Renal cortical epithelial cell (primary cell): Measurements from ENCODE around the gene TBC1D20. TPM values are rescaled to one million over a fixed set of nuclear protein-coding genes. Genes with fewer than 3 reads are reported as not detected.
"Not testable (repeated sequence)": the region's sequence is repeated elsewhere in the genome, so short reads cannot be mapped to it uniquely, and the experiment has no call there.

ENCODE experiments used
- DNase-seq: peaks from one replicate; pipeline ENCODE4 v3.0.0-alpha.2; 2011; ENCODE audit warnings: low read depth
- total RNA-seq: library from RNA; depleted of rRNA; stranded (reverse); fragments of >200 nt; gene quantifications from 2 replicates; pipeline ENCODE4 v1.2.3, GENCODE V29; 2014

TBC1D20 gene
- total RNA-seq, 1 donor from 2014 or later: 36.9 TPM

GRCh38 chr20:475463-476357 is 13.4 kb upstream of the TBC1D20 start:
- no peak for DNase-seq

- no peak for DNase-seq
These were observed 12.2 kb upstream of the TBC1D20 start for GRCh38 chr20:474581-474980.

- no peak for DNase-seq
These were observed 10.6 kb upstream of the TBC1D20 start for GRCh38 chr20:472889-473292.

GRCh38 chr20:472137-472846 is 10.0 kb upstream of the TBC1D20 start:
- DNase-seq: no peak

- no peak for DNase-seq
These were observed 7.6 kb upstream of the TBC1D20 start for GRCh38 chr20:469746-470490.

- no peak for DNase-seq
These were observed 5.4 kb upstream of the TBC1D20 start for GRCh38 chr20:467755-468154.

GRCh38 chr20:461254-462198 is 807 bp downstream of the TBC1D20 start:
- DNase-seq: no peak

- DNase-seq: peak; percentile 60
These were observed 1.6 kb downstream of the TBC1D20 start for GRCh38 chr20:460707-461106.

- DNase-seq: no peak
These were observed 2.2 kb downstream of the TBC1D20 start for GRCh38 chr20:460180-460579.

GRCh38 chr20:458776-459175 is 3.6 kb downstream of the TBC1D20 start:
- no peak for DNase-seq

- DNase-seq: no peak
These were observed 7.4 kb downstream of the TBC1D20 start for GRCh38 chr20:454951-455350.

GRCh38 chr20:452021-452420 is 10.3 kb downstream of the TBC1D20 start:
- not testable (repeated sequence) for DNase-seq

GRCh38 chr20:445514-446336 is 16.6 kb downstream of the TBC1D20 start:
- DNase-seq: no peak

GRCh38 chr20:444862-445426 is 17.4 kb downstream of the TBC1D20 start:
- no peak for DNase-seq

- DNase-seq: no peak
These were observed 18.2 kb downstream of the TBC1D20 start for GRCh38 chr20:444117-444516.

- DNase-seq: no peak
These were observed 19.0 kb downstream of the TBC1D20 start for GRCh38 chr20:443223-443775.

- DNase-seq: no peak
These were observed 21.7 kb downstream of the TBC1D20 start for GRCh38 chr20:440636-441035.

- DNase-seq: no peak
These were observed 22.2 kb downstream of the TBC1D20 start for GRCh38 chr20:440148-440547.

GRCh38 chr20:438571-439469 is 23.5 kb downstream of the TBC1D20 start:
- DNase-seq: no peak
